Activated T-cell treated with anti-CD3 and anti-CD28 coated beads for 1 hour (primary cell): Measurements from ENCODE around the gene HRH3.

Experiments
- DNase-seq: peaks from one replicate; pipeline ENCODE4 v3.0.0-alpha.2; 2020; ENCODE audit warnings: low read depth

The HRH3 gene

DNA sequence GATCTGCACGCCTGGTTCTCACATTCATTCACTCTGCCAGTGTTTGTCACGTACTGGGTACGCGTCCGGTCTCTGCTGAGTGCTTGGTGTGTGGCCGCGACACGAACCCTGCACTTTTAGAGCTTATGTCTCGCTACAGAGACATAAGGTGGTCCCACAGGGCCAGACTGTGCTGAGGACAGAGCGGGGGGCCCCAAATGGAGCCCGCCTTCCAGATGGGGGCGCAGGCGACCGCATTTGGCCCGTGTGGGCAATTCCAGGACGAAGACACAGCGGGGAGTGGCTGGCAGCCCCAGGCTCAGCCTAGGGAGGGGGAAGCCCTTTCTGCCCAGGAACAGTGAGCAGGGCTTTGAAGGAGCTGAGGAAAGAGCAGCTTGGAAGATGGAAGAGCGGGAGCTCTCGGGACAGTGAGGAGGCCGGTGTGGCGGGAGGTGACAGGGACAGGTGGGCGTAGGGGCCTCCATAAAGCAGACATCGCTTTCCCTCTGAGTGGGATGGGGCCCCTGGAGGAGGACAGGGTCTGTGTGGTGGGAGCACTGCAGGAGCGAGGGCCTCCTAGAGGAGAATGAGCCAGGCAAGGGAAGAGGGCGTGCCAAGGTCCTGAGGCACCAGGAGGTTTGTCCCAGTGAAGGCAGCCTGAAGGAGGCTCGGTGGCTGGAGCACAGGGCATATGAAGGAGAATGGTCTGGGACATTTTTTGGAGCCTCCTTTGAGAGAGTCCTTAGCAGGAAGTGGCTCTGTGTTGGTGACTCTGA, 45.0 kb downstream of the HRH3 start:
- DNase-seq = no peak

DNA sequence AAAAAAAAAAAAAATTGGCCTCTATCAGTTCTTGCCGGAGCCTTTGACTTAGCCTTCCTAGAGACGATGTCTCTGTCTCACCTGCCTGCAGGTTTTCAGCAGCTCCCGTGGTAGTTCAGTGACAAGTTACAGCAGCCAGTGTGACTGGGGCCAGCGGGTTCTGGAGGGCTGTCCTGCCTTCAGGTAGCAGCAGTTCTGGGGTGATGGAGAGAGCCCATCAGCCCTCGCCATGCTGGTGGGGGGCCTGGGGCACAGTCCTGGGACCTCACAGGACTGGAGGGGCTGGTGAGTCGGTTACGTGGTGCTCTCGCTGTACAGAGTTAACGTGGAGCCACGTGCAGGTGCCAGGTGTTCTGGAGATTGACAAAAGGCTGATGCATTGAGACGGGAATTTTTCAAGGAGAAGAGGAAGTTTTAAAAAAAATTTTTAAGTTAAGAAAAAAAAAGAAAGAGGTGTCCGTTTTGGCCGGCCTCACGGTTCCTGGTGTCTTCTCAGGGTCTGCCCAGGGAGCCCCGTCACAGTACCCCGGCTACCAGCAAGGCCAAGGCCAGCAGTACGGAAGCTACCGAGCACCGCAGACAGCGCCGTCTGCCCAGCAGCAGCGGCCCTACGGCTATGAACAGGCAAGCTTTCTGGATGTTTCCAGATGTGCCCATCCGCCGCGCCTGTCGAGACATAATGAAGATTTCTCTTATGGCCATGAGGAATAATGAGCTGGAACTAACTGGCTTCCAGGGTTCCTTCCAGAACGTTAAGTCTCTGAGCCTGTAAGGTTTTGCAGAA, 45.9 kb downstream of the HRH3 start:
- DNase-seq = no peak

DNA sequence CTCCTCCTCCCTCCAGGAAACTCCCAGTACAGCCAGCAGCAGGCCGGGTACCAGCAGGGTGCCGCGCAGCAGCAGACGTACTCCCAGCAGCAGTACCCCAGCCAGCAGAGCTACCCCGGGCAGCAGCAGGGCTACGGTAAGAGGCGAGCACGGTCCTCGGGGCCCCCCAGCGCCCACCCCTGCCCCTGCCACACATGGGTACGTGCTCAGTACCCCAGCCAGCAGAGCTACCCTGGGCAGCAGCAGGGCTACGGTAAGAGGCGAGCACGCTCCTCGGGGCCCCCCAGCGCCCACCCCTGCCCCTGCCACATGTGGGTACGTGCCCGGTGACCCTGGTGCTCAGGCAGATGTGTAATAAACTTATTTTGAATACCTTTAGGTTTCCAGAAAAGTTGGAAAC, 47.4 kb downstream of the HRH3 start:
- no peak for DNase-seq

- DNase-seq = no peak
Observed at GRCh38 chr20:62171245-62171644, 48.8 kb downstream of the HRH3 start.

GRCh38 chr20:62170536-62170935, 49.5 kb downstream of the HRH3 start:
- DNase-seq = no peak

GRCh38 chr20:62168890-62169435, 51.1 kb downstream of the HRH3 start:
- no peak for DNase-seq

GRCh38 chr20:62168061-62168460, 52.0 kb downstream of the HRH3 start:
- DNase-seq = no peak

GRCh38 chr20:62167474-62167873, 52.6 kb downstream of the HRH3 start:
- DNase-seq = no peak

DNA sequence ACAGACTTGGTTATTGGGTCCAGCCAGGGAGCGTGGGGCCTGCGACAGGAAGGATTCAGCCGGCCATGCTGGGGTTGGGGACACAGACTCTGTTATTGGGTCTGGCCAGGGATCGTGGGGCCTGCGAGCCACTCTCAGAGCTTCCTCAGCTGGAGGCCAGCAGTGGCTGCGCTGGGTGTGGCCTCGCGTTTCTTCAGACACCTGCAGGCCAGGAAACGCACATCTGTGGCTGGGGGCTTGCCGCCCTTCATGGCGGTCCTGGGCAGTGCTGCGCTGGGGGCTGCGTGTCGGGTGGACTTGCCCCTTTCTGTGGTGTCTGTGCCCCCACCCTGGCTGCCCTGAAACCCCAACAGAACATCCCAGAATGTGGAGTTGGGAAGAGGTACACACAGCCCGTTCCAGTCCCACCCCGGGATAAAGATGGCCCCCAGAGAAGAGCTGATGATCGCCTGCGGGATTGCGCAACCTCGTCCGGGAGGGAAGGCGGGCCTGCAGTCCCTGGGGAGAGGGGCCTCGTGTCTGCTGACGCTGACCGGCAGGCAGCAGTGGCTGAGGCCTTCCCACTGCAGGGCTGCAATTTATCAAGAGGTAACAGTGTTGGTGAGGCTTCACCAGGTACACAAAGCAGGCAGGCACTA, 54.2 kb downstream of the HRH3 start:
- no peak for DNase-seq
